HuH-7.5 (cell line): ENCODE measurements around the gene TOP2A.
"Not testable (repeated sequence)": the region's sequence is repeated elsewhere in the genome, so short reads cannot be mapped to it uniquely, and the experiment has no call there.

ENCODE experiments used
- DNase-seq: peaks from one replicate; pipeline ENCODE4 v3.0.0; 2011; ENCODE audit warnings: low spot score

TOP2A gene

DNA sequence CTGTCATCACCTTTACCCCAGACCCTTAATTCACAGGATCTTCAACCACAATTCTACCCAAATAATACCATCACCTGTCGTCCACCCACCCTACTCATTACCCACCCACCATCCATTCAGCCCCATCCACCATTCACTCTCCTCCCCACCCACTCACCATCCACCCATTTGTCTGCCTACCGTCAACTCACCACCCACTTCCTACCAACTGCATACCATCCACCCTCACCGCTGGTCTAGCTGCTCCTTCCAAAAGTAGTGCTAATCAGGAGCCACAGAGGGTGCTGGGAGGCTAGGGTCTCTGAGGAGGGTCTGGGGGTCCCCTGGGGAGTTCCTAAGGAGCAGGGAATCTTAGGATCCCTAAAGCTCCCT, 13.5 kb upstream of the TOP2A start:
- DNase-seq = no peak

DNA sequence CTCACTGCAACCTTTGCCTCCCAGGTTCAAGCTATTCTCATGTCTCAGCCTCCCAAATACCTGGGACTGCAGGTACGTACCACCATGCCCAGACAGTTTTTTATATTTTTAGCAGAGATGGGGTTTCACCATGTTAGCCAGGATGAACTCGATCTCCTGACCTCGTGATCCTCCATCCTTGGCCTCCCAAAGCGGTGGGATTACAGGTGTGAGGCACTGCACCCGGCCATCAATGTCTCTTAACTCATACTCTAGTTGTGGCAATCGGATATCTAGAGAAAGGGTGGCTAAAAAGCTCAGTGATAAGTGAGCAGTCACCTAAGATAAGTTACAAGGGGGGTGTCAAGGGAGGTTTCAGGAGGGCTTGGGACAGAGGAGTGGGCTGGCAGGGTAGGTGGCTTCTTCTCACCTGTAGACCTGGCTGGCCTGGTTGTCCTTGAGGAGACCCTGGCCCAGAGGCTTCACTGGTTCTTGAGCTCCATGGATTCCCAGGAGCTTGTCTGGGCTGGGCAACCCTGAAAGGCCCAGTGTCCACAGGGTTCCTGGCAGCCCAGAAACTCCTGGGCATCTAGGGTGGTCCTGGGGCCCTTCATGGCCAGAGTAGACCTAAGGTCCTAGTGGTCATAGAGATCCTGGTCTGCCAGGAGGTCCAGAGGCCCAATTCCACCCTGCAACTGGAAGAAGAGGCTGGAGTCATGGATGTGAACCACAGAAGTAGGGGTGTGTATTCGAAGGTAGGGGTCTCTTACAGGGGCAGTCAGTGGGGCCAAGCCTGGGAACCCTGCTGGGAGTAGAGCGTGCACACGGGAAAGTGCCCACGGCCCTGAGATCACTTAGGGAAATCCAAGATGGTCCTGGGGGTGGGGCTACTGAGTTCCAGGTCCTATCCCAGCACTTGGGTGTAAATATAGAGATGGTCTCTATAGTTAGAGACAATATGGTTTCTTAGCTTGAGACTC, 12.9 kb upstream of the TOP2A start:
- DNase-seq = no peak

DNA sequence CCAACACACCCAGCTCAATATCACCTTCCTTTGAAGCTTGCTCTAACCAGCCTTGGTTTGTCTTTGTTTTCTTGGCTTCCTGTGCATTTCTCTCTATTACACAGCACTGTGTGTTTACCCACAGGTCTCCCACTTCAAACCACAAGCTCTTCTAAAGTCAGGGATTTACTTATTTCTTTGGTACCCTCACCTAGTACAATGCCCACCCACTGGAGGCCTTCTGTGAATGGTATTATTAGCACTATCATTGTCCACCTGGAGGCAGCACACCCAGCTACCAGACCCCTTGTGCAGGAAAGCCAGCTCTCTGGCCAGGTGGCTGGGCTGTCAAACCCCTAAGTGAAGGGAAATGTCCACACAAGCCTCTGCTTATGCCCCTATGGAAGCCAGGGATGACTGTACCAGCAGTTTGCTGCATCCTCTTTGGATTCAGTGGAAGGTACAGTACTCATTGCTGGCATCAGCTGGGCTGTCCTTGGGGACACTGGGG, 9.4 kb upstream of the TOP2A start:
- no peak for DNase-seq

DNA sequence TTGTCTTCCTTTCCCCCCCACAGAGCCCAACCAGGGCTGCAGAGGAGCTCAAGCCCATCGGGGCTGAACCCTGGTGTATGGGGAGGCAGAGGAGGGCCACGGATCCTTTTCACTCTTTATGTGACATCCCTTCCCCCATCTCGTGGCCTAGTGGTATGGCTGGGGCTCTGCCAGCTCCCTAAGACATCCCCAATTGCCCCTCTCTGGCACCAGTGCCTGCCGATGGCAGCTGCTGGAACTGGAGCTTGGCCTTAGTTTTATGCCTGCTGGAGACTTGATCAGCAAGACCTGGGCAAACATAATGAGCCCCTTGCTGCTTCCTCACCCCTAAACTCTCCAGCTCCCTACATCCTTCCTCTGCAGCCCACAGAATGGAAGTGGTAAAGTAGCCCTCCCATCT, 8.0 kb upstream of the TOP2A start:
- DNase-seq = no peak

DNA sequence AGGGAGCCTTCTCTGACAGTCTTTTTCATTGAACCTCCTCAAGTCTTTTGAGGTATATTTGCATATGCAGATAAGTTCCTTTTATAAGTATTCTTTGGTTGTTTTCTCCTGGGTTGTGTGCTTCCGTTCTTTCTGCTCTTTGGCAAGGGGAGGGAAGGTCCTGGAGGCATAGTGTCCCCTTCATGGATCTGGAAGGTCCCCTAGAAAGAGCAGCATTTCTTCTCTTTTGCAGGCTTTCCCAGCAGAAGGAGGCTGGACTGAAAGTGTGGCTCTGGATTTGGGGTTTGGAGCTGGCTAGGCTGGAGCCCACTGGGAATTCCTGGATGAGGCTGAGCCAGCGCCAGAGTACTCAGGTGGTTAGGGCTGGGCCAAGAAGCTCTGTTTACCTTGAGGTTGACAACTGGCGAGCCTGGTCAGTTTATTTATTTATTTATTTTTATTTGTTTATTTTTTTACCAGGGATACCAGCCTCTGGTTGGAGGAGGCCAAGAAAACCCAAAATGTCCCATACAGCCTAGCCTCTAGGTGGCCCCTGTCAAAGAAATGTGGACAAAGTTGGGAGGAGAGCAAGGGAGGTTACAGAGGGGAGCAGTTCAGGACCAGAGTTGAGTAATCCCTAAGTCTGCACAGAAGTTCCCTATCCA, 5.4 kb upstream of the TOP2A start:
- DNase-seq = no peak

DNA sequence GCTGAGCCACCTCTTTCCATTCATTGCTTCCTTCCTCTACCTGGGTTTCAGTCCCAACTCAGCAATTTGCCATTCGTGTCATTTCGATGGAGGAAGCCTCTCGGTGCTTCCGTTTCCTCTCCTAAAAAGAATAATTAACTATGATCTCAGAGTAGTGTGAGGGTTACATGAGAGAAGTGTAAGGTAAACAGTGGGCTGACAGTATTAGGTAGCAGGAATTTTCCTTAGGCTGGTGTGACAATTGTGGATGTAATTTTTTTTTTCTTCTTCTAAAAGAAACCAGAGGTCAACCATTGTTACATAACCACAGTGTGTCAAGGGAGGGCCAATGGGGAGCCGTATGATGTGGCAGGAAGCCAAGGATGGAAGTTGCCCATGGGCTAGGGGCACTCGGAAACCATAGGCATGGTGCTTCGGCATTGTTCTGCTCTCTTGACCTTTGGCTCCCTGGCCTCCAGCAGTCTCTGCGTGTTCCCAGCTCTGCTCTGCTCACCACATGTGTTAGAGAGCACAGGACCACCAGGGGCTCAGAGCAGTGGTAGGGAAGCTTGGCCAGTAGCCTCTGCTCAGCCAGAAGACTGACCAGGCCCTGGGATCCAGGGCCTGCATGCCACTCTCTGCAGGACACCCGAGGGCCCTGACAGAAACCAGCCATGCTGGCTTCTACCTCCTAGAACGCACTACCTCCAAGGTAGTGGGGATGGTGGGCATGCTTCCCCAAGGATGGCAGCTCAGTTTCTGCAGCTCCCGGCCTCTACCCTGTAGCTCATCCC, 2.0 kb upstream of the TOP2A start:
- no peak for DNase-seq

DNA sequence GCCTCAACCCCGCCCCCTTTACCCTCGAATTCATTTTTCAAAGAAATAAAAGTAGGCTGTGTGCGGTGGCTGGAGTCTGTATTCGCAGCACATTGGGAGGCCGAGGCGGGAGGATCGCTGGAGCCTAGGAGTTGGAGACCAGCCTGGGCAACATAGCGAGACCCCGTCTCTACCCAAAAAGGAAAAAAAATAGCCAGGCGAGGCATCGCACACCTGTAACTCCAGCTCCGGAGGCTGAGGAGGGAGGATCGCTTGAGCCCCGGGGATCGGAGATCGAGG, 671 bp upstream of the TOP2A start:
- no peak for DNase-seq

DNA sequence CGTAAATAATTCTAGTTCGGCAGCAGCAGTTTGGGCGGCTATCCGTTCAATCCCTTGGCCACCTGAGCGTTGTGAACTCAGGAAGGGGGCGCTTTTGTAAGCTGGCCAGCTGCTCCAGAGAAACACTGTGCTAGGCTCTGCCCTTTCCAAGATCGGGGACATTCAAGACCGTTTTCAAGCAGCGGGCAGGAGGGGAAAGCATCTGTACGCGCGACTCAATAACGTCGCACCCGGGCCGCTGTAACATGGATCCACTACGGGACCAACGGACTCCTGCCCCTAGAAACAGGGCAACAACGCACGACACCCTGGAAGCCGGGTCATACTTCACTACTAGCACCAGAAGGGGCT, 463 bp downstream of the TOP2A start:
- DNase-seq = no peak

DNA sequence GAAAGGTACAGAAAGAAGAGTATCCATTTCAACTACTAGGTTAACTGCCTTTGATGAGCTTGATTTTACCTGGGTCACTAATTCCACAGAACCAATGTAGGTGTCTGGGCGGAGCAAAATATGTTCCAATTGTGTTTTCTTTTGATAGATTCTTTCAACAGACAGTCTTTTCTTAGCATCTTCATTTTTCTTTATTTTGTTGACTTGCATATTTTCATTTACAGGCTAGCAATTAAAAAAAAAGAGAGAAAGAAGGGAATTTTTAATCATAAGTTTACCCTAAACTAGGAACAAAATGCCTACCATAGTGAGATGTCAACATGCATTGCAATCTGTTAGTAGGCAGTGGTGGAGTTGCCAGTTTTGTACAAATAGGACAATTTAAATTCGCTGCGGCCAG, 1.0 kb downstream of the TOP2A start:
- no peak for DNase-seq

DNA sequence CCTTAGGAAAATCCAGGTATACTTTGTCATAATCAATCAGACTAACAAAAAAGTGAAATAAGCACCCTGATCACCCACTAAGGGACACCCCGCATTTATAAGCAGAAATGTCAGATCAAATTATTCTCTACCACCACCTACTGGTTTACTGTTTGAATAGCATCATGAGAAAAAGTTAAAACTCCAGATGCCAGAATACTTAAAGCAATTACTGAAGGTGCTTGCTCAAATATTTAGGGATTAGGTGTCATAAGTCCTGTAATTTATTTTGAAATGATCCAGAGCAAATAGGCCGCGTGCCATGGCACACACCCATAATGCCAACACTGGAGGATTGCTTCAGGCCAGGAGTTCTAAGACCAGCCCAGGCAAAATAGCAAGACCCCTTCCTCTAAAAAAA, 2.3 kb downstream of the TOP2A start:
- no peak for DNase-seq

DNA sequence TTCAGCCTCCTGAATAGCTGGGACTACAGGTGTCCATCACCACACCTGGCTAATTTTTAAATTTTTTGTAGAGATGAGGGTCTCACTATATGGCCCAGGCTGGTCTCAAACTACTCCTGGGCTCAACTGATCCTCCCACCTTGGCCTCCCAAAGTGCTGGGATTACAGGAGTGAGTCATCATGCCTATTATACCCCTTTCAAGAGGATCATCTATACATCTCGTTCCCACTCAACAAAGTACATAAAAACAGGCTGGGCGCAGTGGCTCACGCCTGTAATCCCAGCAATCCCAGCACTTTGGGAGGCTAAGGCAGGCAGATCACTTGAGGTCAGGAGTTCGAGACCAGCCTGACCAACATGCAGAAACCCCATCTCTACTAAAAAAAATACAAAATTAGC, 3.4 kb downstream of the TOP2A start:
- DNase-seq = not testable (repeated sequence)

DNA sequence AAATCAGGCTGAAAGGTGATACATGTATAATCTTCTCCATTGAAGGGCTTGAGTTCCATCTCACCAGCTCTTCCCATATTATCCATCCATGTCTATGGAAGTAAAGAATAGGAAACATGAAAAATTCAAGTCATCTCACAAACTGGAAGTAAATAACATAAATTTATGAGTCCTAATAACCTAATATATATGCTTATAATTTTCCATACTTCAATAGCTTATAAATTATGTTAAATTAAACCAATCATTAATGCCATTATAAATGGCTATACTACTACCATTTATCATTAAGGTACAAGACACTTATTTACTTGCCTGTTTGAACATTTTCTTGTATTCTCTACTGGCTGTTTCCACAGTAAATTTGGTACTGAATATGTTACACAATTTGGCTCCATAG, 4.8 kb downstream of the TOP2A start:
- DNase-seq = no peak

DNA sequence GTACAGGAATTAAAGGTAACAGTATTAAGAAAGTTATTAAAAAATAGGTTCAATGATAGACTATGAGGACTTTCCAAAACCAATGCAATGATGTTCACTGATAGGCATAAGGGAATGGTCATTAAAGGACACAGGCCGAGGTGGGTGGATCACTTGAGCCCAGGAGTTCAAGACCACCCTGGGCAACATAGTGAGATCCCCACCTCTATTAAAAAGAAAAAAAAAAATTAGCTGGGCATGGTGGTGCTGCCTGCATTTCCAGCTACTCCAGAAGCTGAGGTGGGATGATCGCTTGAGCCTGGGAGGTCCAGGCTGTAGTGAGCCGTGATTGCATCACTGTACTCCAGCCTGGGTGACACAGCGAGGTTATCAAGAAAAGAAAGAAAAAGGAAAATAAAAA, 5.9 kb downstream of the TOP2A start:
- no peak for DNase-seq

DNA sequence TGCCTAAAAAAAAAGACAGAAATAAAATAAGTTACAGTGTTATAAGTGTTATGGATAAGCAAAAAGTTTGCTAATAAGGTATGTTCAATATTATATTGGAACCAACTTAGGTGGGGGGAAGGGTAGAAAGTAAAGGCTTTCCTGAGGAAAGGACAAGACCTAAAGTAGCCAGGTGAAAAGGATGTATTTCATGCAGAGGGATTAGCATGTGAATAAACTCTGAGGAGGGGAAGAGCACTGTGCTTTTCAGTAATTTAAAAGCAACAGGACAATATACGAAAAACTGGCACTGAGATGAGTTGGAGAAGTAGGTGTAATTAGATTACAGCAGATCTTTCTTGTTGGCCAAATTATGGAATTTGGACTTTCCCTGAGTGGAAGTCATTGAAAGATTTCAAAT, 7.6 kb downstream of the TOP2A start:
- DNase-seq = no peak

DNA sequence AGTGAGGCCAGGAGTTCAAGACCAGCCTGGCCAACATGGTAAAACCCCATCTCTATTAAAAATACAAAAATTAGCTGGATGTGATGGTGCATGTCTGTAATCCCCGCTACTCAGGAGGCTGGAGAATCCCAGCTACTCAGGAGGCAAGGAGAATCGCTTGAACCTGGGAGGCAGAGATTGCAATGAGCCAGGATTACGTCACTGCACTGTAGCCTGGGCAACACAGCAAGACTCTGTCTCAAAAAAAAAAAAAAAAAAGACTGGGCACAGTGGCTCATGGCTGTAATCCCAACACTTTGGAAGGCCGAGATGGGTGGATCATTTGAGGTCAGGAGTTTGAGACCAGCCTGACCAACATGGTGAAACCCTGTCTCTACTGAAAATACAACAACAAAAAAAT, 8.2 kb downstream of the TOP2A start:
- DNase-seq = not testable (repeated sequence)

DNA sequence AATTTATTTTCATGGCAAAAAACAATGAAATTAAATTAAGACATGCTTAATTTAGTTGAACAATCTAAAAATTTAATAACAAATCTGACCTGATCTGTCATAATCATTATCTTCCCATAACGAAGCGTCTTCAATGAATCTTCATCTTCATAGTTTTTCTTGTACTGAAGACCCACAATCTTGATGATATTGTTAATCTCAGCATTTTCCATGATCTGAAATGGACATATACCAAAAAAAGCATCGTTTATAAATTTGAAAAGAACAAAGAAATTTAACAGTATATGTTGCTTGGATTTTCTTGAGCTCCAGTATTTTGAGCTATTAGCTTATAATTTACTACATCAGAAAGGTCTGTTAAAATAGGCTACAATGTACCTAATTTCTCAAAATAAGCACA, 10.2 kb downstream of the TOP2A start:
- DNase-seq = no peak

DNA sequence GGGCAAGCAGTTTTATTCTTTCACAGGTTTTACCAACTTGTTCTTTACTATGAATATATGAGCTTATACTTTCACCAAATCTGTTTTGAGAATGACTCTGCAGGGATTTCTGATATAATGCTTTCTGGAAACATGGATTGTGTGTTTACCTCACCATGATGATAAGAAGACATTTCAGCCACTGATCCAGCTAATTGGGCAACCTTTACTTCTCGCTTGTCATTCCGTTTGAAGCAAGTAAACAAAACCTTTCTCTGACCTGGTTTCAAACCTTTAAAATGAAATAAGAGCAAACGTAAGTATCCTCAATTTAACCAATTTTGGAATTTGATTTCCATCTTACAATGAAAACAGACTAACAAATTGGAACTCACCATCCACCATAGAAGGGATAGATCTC, 13.7 kb downstream of the TOP2A start:
- no peak for DNase-seq

DNA sequence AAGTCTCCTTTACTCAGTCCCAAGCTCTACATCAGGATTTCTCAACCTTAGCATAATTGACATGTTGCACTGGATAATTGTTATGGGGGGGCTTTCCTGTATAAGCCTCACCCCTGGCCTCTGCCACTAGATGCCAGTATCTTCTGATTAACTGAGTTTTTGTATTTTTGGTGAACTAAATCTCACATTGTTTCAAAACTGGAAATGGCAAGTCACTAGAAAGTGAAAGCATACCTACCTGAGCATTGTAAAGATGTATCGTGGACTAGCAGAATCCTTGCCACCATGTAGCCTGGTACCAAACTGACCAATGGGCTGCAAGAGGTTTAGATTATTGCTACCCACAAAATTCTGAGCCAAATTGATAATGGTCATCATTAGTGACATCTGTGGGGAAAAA, 15.0 kb downstream of the TOP2A start:
- no peak for DNase-seq

DNA sequence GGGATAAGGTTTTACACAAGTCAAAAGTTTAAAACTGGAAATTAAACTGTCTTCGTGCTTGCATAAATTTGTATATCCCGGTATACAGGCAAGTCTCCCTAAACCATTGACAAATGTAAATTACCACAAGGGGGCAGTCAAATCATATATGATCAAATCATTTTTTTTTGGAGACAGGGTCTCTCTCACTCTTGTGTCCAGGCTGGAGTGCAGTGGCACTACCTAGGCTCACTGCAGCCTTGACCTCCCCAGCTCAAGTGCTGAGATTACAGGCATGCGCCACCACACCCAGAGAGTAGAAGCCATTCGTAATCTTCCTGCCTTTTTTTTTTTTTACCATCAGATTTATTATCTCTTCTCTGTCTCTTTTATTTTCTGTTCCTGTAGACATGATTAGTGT, 18.5 kb downstream of the TOP2A start:
- no peak for DNase-seq

DNA sequence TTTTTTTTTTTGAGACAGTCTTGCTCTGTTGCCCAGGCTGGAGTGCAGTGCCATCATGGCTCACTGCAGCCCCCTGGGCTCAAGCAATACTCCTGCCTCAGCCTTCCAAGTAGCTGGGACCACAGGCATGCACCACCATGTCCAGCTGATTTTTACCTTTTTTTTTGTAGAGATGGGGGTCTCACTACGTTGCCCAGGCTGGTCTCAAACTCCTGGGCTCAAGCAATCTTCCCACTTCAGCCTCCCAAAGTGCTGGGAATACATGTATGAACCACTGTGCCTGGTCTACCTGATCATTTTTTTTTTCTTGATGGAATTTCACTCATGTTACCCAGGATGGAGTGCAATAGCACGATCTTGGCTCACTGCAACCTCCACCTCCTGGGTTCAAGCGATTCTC, 31.1 kb downstream of the TOP2A start:
- DNase-seq = not testable (repeated sequence)

DNA sequence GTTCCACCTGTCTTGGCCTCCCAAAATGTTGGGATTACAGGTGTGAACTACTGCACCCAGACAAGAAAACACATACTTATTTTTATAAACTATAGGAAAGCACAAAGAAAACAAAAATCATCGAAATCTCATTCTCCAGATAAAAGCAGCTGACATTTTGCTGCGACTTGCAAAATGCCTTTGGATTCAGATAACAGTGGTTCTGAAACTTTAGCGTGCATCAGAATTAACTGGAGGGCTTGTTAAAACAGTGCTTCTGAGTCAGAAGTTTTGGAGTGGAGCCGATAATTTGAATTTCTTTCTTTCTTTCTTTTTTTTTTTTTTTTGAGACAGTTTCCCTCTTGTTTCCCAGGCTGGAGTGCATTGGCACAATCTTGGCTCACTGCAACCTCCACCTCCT, 35.4 kb downstream of the TOP2A start:
- no peak for DNase-seq

DNA sequence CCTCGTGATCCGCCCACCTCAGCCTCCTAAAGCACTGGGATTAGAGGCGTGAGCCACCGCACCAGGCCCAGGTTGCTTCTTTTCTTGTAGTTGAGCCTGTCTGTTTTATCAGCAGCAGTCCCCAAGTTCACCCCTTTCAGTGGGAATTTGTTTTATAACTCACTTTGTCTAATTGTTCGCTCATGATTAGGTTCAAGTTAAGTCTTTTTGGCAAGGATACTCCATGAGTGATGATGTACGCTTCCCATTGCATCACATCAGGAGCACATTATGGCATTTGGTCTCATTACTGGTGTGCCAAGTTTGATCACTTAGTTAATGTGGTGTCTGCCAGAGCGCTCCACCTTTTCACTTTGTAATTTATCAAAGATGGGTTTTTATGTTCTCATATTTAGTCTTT, 38.7 kb downstream of the TOP2A start:
- DNase-seq = no peak

DNA sequence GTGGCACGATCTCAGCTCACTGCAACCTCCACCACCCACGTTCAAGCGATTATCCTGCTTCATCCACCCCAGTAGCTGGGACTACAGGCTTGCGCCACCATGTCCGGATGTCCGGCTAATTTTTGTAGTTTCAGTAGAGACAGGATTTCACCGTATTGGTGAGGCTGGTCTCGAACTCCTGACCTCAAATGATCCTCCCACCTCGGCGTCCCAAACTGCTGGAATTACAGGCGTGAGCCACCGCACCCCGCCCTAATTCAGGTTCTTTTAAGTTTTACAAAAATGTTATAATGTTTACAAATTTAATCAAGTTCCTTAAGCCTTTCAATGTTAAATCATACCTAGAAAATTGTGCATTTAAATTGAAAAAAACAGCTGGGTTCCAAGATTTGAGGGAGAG, 39.9 kb downstream of the TOP2A start:
- DNase-seq = no peak
